IMR-90 (cell line): ENCODE results near the gene KAZN. TPM values are rescaled to one million over a fixed set of nuclear protein-coding genes. Genes with fewer than 3 reads are reported as not detected.

Experiments
- ATAC-seq: fragments of 200-7000 bp; cut with Tn5 transposase; 2 replicates; pipeline ENCODE4 v1.9.1; 2020; ENCODE audit warnings: low read depth, mild to moderate bottlenecking, moderate library complexity
- BruUV-seq: library from RNA; stranded (reverse); fragments of 400-500 nt; replicated peaks from 2 replicates; lab custom pipeline; 2021; lab: Mats Ljungman, UMichigan
- CTCF ChIA-PET: fragments of 300-600 bp; formaldehyde crosslinking; extraction: SDS; loops from one replicate; lab custom pipeline; 2021; ENCODE audit warnings: antibody characterized with exemption; lab: Yijun Ruan, JAX
- POLR2A ChIA-PET: fragments of 300-600 bp; sonication (Branson Sonifier 250); formaldehyde crosslinking; loops from one replicate; lab custom pipeline; 2022; ENCODE audit warnings: antibody characterized with exemption; ENCODE audit not compliant: unreplicated experiment; lab: Charles Lee
- DNase-seq: peaks from one replicate; pipeline ENCODE4 v3.0.0; 2013
- H2AFZ ChIP-seq: replicated peaks from 2 replicates; pipeline ENCODE3; 2013; ENCODE audit warnings: low read length, mild to moderate bottlenecking; ENCODE audit not compliant: poor library complexity
- H2AK5ac ChIP-seq: 2 replicates; pipeline ENCODE4 v1.6.1; 2013; ENCODE audit warnings: low read depth, low read length, inconsistent platforms
- H2AK9ac ChIP-seq: replicated peaks from 2 replicates; pipeline ENCODE3; 2013; ENCODE audit warnings: mild to moderate bottlenecking, low read depth, low read length, moderate library complexity; ENCODE audit not compliant: poor library complexity
- H2BK120ac ChIP-seq: 2 replicates; pipeline ENCODE4 v1.6.1; 2013; ENCODE audit warnings: low read depth, low read length, inconsistent platforms
- H2BK15ac ChIP-seq: 3 replicates; pipeline ENCODE4 v1.6.1; 2013; ENCODE audit warnings: low read depth, low read length, inconsistent platforms
- H2BK20ac ChIP-seq: 2 replicates; pipeline ENCODE4 v1.6.1; 2013; ENCODE audit warnings: low read depth, mild to moderate bottlenecking, inconsistent platforms, low read length, moderate library complexity
- H2BK5ac ChIP-seq: 2 replicates; pipeline ENCODE4 v1.6.1; 2013; ENCODE audit warnings: mild to moderate bottlenecking, low read depth, low read length, inconsistent platforms; ENCODE audit not compliant: poor library complexity, severe bottlenecking
- H3K14ac ChIP-seq: replicated peaks from 2 replicates; pipeline ENCODE4 v1.6.1; 2013; ENCODE audit warnings: low read depth, low read length, inconsistent platforms
- H3K18ac ChIP-seq: 2 replicates; pipeline ENCODE4 v1.6.1; 2013; ENCODE audit warnings: low read depth, low read length, control low read depth
- H3K23ac ChIP-seq: 2 replicates; pipeline ENCODE4 v1.6.1; 2013; ENCODE audit warnings: low read depth, low read length, inconsistent platforms
- H3K27ac ChIP-seq: 2 replicates; pipeline ENCODE4 v1.5.1; 2013; ENCODE audit warnings: mild to moderate bottlenecking, control low read depth, low read length; ENCODE audit not compliant: insufficient read depth
- H3K27me3 ChIP-seq: 2 replicates; pipeline ENCODE4 v1.6.1; 2013; ENCODE audit warnings: low read length; ENCODE audit not compliant: control insufficient read depth, insufficient read depth
- H3K36me3 ChIP-seq: 2 replicates; pipeline ENCODE4 v1.6.1; 2013; ENCODE audit warnings: low read length, mixed read lengths; ENCODE audit not compliant: control insufficient read depth, insufficient read depth
- H3K4ac ChIP-seq: 2 replicates; pipeline ENCODE4 v1.6.1; 2013; ENCODE audit warnings: low read depth, low read length, inconsistent platforms
- H3K4me1 ChIP-seq: 2 replicates; pipeline ENCODE4 v1.6.1; 2013; ENCODE audit warnings: low read length, mixed read lengths; ENCODE audit not compliant: control insufficient read depth, insufficient read depth
- H3K4me2 ChIP-seq: 2 replicates; pipeline ENCODE4 v1.6.1; 2013; ENCODE audit warnings: low read depth, mild to moderate bottlenecking, control low read depth, low read length, moderate library complexity
- H3K4me3 ChIP-seq: 2 replicates; pipeline ENCODE4 v1.5.1; 2013; ENCODE audit warnings: low read depth, mild to moderate bottlenecking, control low read depth, low read length, moderate library complexity; ENCODE audit not compliant: insufficient read depth
- H3K56ac ChIP-seq: 2 replicates; pipeline ENCODE4 v1.6.1; 2013; ENCODE audit warnings: low read length, inconsistent platforms; ENCODE audit not compliant: insufficient read depth; ENCODE audit errors: extremely low read depth
- H3K79me1 ChIP-seq, 2 experiments: 2 replicates each; pipeline ENCODE4 v1.6.1; 2013; ENCODE audit warnings: low read length in 2 of 2, inconsistent platforms in 1 of 2, low read depth in 1 of 2
- H3K9ac ChIP-seq: 2 replicates; pipeline ENCODE4 v1.6.1; 2013; ENCODE audit warnings: low read depth, low read length, control low read depth
- H3K9me1 ChIP-seq: 2 replicates; pipeline ENCODE4 v1.6.1; 2013; ENCODE audit warnings: low read length, inconsistent platforms; ENCODE audit not compliant: insufficient read depth
- H3K9me3 ChIP-seq: 2 replicates; pipeline ENCODE4 v1.6.1; 2013; ENCODE audit warnings: low read length; ENCODE audit not compliant: control insufficient read depth, insufficient read depth
- H4K20me1 ChIP-seq: 2 replicates; pipeline ENCODE4 v1.6.1; 2013; ENCODE audit warnings: low read length, inconsistent platforms; ENCODE audit not compliant: insufficient read depth
- H4K5ac ChIP-seq: 2 replicates; pipeline ENCODE4 v1.6.1; 2013; ENCODE audit warnings: mild to moderate bottlenecking, low read depth, low read length, control low read depth
- H4K8ac ChIP-seq, 2 experiments: 2 replicates each; pipeline ENCODE4 v1.6.1; 2013; ENCODE audit warnings: low read depth in 2 of 2, low read length in 2 of 2, control low read depth in 1 of 2, inconsistent platforms in 1 of 2
- H4K91ac ChIP-seq: 2 replicates; pipeline ENCODE4 v1.6.1; 2013; ENCODE audit warnings: low read depth, low read length, inconsistent platforms; ENCODE audit not compliant: insufficient read depth
- CTCF ChIP-seq: conservative IDR thresholded peaks from 2 replicates; pipeline ENCODE4 v1.5.1; 2012; ENCODE audit warnings: mild to moderate bottlenecking, low read depth, low read length, improper control_type of control experiment
- ELK1 ChIP-seq: fragments of 150-350 bp; IDR thresholded peaks from 2 replicates; pipeline ENCODE4 v1.6.1; 2016; ENCODE audit warnings: low read depth, mild to moderate bottlenecking, low read length, moderate library complexity, borderline replicate concordance
- WGBS, 2 experiments: methylation state at CpG; one replicate each; pipeline versions ENCODE4 v1.1.5 to v1.1.7; 2013; ENCODE audit warnings: missing lambda C conversion rate in 2 of 2; ENCODE audit not compliant: insufficient read length in 1 of 2; ENCODE audit errors: extremely low coverage in 2 of 2; 5-methylcytosine and 5-hydroxymethylcytosine counted together
- dilution Hi-C: fragments of 300-500 bp; cut with HindIII; formaldehyde crosslinking; loops from one replicate; pipeline ENCODE4 v1.14.3; 2018; ENCODE audit warnings: low sequenced_read_pairs; ENCODE audit not compliant: unreplicated experiment
- in situ Hi-C: fragments of 300-500 bp; cut with MboI; formaldehyde crosslinking; loops from 3 replicates; pipeline ENCODE4 v1.14.3; 2019; ENCODE audit warnings: low sequenced_read_pairs, inconsistent platforms, mixed read lengths
- intact Hi-C: fragments of 100-400 bp; cut with micrococcal nuclease; formaldehyde crosslinking; loops from 2 replicates; pipeline ENCODE4 v1.10.0; 2022
- polyA plus RNA-seq, 3 experiments: library from polyadenylated mRNA; depleted of rRNA; stranded (reverse); fragments of >200 nt; gene quantifications; 2 replicates each; pipeline ENCODE4 v1.2.3, GENCODE V29; 2012; ENCODE audit warnings: low replicate concordance in 1 of 3
- total RNA-seq: library from RNA; depleted of rRNA; stranded (reverse); fragments of >200 nt; gene quantifications from 2 replicates; pipeline ENCODE4 v1.2.3, GENCODE V29; 2012

The KAZN gene
- total and polyA plus RNA-seq, 2 of the 4 experiments (the other 2 are of a cell fraction) = 5.2 to 10.5 TPM

- TF ChIP-seq CTCF (no peak), ELK1 (no peak)
- no peak overlapping the region for H2AK5ac ChIP-seq
- in situ Hi-C loops (no loop called here), intact Hi-C loops (no loop called here), dilution Hi-C loops (no loop called here)
- H3K23ac ChIP-seq = no peak overlapping the region
- H3K4ac ChIP-seq = no peak overlapping the region
- ATAC-seq (no peak), DNase-seq (no peak)
- H3K18ac ChIP-seq = no peak overlapping the region
- no peak overlapping the region for H2AFZ ChIP-seq
- BruUV-seq = no TSS peak
- no peak overlapping the region for H3K56ac ChIP-seq
- H3K4me1 ChIP-seq = no peaks in the 10 kb centered on the region
- H2AK9ac ChIP-seq = no peak overlapping the region
- no peak overlapping the region for H3K14ac ChIP-seq
- no peak overlapping the region for H4K8ac ChIP-seq
- no peaks in the 10 kb centered on the region; the same call in 1 of the 2 replicates for H3K9me3 ChIP-seq
- no peaks in the 10 kb centered on the region for H3K36me3 ChIP-seq
- no peak overlapping the region for H3K27ac ChIP-seq
- no peaks in the 10 kb centered on the region for H3K9me1 ChIP-seq
- no peaks in the 10 kb centered on the region for H3K27me3 ChIP-seq
- WGBS, 2 experiments = 70% methylated on average over 2 of the region's 4 CpGs; no CpG with 5 or more reads in 1 of the 2 experiments
- no peaks in the 10 kb centered on the region for H3K79me1 ChIP-seq
- H2BK20ac ChIP-seq = no peak overlapping the region
- H2BK15ac ChIP-seq = no peak overlapping the region
- CTCF ChIA-PET = interaction anchor here (1.2 kb wide), 1 partner anchor 15 kb away, joined by 4 read pairs; no protein-coding TSS in a partner anchor
- H2BK120ac ChIP-seq = no peak overlapping the region
- POLR2A ChIA-PET = no interaction called here
- H2BK5ac ChIP-seq = no peak overlapping the region
- no peak overlapping the region for H3K4me3 ChIP-seq
- no peak overlapping the region for H4K91ac ChIP-seq
- no peak overlapping the region for H3K9ac ChIP-seq
- no peak overlapping the region for H4K5ac ChIP-seq
- H4K20me1 ChIP-seq = no peaks in the 10 kb centered on the region
- no peak overlapping the region for H3K4me2 ChIP-seq
Observed at GRCh38 chr1:14610761-14611160, 12.3 kb downstream of the KAZN start.
